Large intestine (tissue), 3 donors: ENCODE measurements around the gene COL4A3. TPM values are rescaled to one million over a fixed set of nuclear protein-coding genes. Genes with fewer than 3 reads are reported as not detected.

Source experiments
- DNase-seq, 2 donors: peaks; one replicate each; pipeline versions ENCODE4 v3.0.0 to v3.0.0-alpha.2; 2013
- H3K27ac ChIP-seq: one replicate; pipeline ENCODE4 v1.5.1; 2013; ENCODE audit warnings: low read length
- H3K27me3 ChIP-seq: 2 replicates; pipeline ENCODE4 v1.6.1; 2013; ENCODE audit warnings: low read length; ENCODE audit not compliant: control insufficient read depth, insufficient read depth
- H3K36me3 ChIP-seq: 2 replicates; pipeline ENCODE4 v1.6.1; 2013; ENCODE audit warnings: low read length; ENCODE audit not compliant: control insufficient read depth, insufficient read depth
- H3K4me1 ChIP-seq: one replicate; pipeline ENCODE4 v1.6.1; 2013; ENCODE audit warnings: low read length; ENCODE audit not compliant: control insufficient read depth, insufficient read depth
- H3K4me3 ChIP-seq: one replicate; pipeline ENCODE4 v1.5.1; 2013; ENCODE audit warnings: low read length
- H3K9me3 ChIP-seq: one replicate; pipeline ENCODE4 v1.6.1; 2013; ENCODE audit warnings: mild to moderate bottlenecking, low read depth, low read length, moderate library complexity; ENCODE audit not compliant: control insufficient read depth
- WGBS: methylation state at CpG from one replicate; pipeline ENCODE4 v1.1.5; 2013; ENCODE audit warnings: low lambda C conversion rate; ENCODE audit not compliant: insufficient coverage; 5-methylcytosine and 5-hydroxymethylcytosine counted together
- polyA plus RNA-seq: library from polyadenylated mRNA; unstranded; fragments of 120-200 nt; gene quantifications from one replicate; pipeline ENCODE4 v1.2.1, GENCODE V29; 2013

COL4A3 gene
- polyA plus RNA-seq, 1 donor, result 0.19 TPM

DNA sequence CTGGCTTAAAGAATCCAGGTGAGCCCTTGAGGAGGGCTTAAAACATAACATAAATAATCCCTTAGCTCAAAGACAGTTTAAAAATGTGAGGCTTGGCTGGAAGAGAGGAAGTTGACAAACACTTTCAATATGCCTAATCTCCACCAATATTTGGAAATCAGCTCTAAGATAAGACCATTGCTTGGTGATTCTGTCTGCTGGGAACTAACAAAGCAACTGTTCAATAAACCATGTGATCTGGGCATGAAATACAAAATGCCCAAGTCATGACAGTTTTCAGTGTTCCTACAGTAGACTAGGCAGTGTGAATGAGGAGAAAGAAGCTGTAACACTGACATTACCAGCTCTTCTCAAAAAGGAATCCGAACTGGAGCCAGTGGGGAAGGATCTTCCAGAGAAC, 171.3 kb downstream of the COL4A3 start:
- H3K9me3 ChIP-seq, result no peaks in the 10 kb centered on the region
- H3K27ac ChIP-seq, result no peak overlapping the region
- DNase-seq, result no peak
- H3K27me3 ChIP-seq, result no peaks in the 10 kb centered on the region
- peaks cover 35% of the 10 kb centered on the region for H3K36me3 ChIP-seq
- H3K4me1 ChIP-seq, result no peaks in the 10 kb centered on the region
- H3K4me3 ChIP-seq, result no peak overlapping the region
- WGBS, result 88% methylated on average over 1 of the region's 1 CpG

DNA sequence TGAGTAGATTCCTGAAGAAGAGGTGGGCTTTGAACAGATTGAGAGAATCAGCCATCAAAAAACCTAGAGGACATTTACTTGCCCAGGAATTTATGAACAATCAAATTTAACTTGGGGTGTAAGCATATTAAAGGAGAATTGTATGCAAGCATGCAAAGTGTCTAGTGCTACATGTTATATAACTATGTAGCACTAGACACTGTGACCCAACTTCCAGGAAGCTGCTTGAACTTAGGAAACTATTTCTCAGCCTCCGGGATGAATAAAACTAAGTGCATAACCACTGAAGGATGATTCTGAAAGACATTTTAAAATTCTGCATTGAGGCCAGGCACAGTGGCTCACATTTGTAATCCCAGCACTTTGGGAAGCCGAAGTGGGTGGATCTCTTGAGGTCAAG, 173.0 kb downstream of the COL4A3 start:
- no peaks in the 10 kb centered on the region for H3K4me1 ChIP-seq
- DNase-seq, result no peak
- no peaks in the 10 kb centered on the region for H3K27me3 ChIP-seq
- no CpG with 5 or more reads among the region's 2 CpGs for WGBS
- peaks cover 37% of the 10 kb centered on the region for H3K36me3 ChIP-seq
- H3K9me3 ChIP-seq, result no peaks in the 10 kb centered on the region
- no peak overlapping the region for H3K4me3 ChIP-seq
- no peak overlapping the region for H3K27ac ChIP-seq

DNA sequence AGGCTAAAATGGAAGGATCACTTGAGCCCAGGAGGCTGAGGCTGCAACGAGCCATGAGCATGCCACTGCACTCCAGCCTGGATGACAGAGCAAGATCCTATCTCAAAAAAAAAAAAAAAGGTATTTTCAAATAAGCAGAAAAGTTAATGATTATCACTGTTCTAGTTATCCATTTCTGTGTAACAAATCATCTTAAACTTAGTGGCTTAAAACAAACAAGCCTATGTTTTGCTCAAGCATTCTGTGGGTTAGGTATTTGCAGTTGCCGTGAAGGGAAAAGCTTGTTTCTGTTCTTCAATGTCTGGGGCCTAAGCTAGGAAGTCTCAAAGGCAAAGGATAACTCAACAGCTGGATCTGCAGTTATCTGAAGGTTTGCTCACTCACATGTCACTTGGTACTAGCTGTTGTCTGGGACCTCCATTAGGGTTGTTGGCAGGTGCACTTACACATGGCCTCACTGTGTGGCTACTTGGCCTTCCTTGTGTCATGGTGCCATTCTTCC, 174.7 kb downstream of the COL4A3 start:
- peak in 1 of 2 donors; percentile 46 for DNase-seq
- Histone ChIP-seq H3K9me3 (no peaks in the 10 kb centered on the region), H3K4me1 (no peaks in the 10 kb centered on the region), H3K4me3 (no peak overlapping the region), H3K27ac (no peak overlapping the region), H3K27me3 (no peaks in the 10 kb centered on the region), H3K36me3 (peaks cover 33% of the 10 kb centered on the region)
- 33% methylated on average over 1 of the region's 2 CpGs for WGBS

DNA sequence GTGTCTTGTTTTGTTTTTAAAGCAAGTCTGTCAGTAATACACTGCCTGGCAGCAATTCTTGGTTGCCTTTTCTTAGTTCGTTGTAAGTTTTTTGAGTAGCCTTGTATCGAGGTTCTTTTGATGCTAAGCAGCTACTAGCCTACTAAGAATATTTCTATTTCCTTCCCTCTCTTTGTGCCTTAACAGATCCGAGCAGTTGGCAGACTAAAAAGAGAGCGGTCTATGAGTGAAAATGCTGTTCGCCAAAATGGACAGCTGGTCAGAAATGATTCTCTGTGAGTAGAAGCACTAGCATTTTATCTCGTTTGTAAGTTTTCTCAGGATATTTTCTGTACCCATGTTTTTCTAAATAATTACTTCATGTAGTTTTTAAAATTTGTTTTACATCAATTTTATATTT, 175.7 kb downstream of the COL4A3 start:
- Histone ChIP-seq H3K4me3 (no peak overlapping the region), H3K9me3 (no peaks in the 10 kb centered on the region), H3K4me1 (no peaks in the 10 kb centered on the region), H3K27me3 (no peaks in the 10 kb centered on the region), H3K36me3 (peaks cover 27% of the 10 kb centered on the region), H3K27ac (no peak overlapping the region)
- 72% methylated on average over 4 of the region's 6 CpGs for WGBS
- DNase-seq, result no peak

DNA sequence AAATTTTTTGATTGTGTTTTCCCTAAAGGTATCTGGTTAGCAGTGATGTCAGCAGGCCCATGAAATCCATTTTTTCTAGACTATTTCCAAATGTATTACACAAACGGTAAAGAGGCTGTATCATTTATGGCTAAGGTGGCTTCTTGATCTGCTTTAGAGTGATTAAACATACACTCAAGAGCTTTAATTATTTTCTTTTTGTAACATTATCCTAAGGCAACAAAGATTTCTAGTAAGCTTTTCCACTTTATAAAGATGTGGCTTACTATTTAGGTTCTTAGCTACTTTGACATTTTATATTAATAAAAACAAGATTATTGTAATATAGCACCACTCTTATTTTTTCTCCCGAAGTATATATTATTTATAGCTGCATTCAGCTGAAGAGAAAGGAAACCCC, 177.1 kb downstream of the COL4A3 start:
- no peak overlapping the region for H3K4me3 ChIP-seq
- H3K9me3 ChIP-seq, result no peaks in the 10 kb centered on the region
- H3K27me3 ChIP-seq, result no peaks in the 10 kb centered on the region
- peaks cover 22% of the 10 kb centered on the region for H3K36me3 ChIP-seq
- 100% methylated on average over 1 of the region's 2 CpGs for WGBS
- no peak overlapping the region for H3K27ac ChIP-seq
- no peaks in the 10 kb centered on the region for H3K4me1 ChIP-seq
- DNase-seq, result no peak

DNA sequence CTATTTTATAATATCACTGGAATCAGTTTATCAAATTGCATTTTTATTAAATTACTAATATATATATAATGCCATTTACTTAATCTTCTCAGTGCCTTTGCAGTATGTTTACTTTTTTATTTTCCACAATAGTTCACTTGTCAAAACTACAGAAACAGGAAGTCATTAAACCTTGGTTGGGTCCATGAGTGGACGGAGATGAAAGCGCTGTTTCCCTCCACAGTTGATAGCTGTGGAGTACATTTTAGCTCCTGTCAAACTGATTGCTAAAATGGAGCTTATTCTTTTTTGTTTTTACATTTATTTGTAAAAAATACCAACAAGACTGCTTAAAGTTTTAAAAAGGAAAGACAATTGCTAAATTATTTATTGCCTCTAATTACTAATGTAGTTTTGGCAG, 179.8 kb downstream of the COL4A3 start:
- H3K4me1 ChIP-seq, result no peaks in the 10 kb centered on the region
- no peaks in the 10 kb centered on the region for H3K27me3 ChIP-seq
- no peaks in the 10 kb centered on the region for H3K9me3 ChIP-seq
- WGBS, result no CpG with 5 or more reads among the region's 2 CpGs
- H3K4me3 ChIP-seq, result no peak overlapping the region
- DNase-seq, result no peak
- H3K36me3 ChIP-seq, result peaks cover 23% of the 10 kb centered on the region
- no peak overlapping the region for H3K27ac ChIP-seq

GRCh38 chr2:227347117-227347516, 182.7 kb downstream of the COL4A3 start:
- 70% methylated on average over 2 of the region's 7 CpGs for WGBS
- DNase-seq, result no peak
- Histone ChIP-seq H3K36me3 (peaks cover 26% of the 10 kb centered on the region), H3K9me3 (no peaks in the 10 kb centered on the region), H3K4me1 (no peaks in the 10 kb centered on the region), H3K27me3 (no peaks in the 10 kb centered on the region), H3K27ac (no peak overlapping the region), H3K4me3 (no peak overlapping the region)

- Histone ChIP-seq H3K4me1 (no peaks in the 10 kb centered on the region), H3K4me3 (no peak overlapping the region), H3K9me3 (no peaks in the 10 kb centered on the region), H3K27me3 (no peaks in the 10 kb centered on the region), H3K36me3 (peaks cover 23% of the 10 kb centered on the region), H3K27ac (no peak overlapping the region)
- no CpG with 5 or more reads among the region's 2 CpGs for WGBS
- DNase-seq, result no peak
Measured at GRCh38 chr2:227348324-227348723, 183.9 kb downstream of the COL4A3 start.

GRCh38 chr2:227349989-227350612, 185.7 kb downstream of the COL4A3 start:
- Histone ChIP-seq H3K27ac (no peak overlapping the region), H3K36me3 (peaks cover 23% of the 10 kb centered on the region), H3K4me1 (no peaks in the 10 kb centered on the region), H3K4me3 (no peak overlapping the region), H3K9me3 (no peaks in the 10 kb centered on the region), H3K27me3 (no peaks in the 10 kb centered on the region)
- no peak for DNase-seq
- 88% methylated on average over 4 of the region's 7 CpGs for WGBS

DNA sequence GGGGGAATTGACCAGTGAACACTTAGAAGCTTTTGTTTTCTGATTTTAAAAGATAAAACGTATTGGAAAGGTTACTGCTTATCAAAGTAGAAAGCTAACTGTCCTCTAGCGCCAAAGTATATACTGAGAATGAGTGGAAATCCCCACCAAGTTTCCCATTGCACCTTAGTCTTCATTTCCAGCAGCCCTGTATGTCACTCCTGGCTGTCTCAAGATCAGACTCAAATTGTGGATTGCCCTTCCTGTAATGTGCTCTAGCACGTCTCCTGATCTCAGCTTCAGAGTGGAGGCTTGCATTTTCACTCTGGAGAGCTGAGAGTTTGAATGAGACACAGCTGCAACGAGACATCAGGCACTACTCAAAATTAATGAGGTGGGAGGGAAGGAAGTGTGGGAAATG, 187.2 kb downstream of the COL4A3 start:
- DNase-seq, result no peak
- no peaks in the 10 kb centered on the region for H3K27me3 ChIP-seq
- 80% methylated on average over 1 of the region's 4 CpGs for WGBS
- no peak overlapping the region for H3K27ac ChIP-seq
- H3K9me3 ChIP-seq, result no peaks in the 10 kb centered on the region
- no peak overlapping the region for H3K4me3 ChIP-seq
- H3K36me3 ChIP-seq, result peaks cover 22% of the 10 kb centered on the region
- H3K4me1 ChIP-seq, result no peaks in the 10 kb centered on the region

GRCh38 chr2:227360351-227360750, 195.9 kb downstream of the COL4A3 start:
- 93% methylated on average over 2 of the region's 5 CpGs for WGBS
- no peaks in the 10 kb centered on the region for H3K4me1 ChIP-seq
- H3K36me3 ChIP-seq, result peaks cover 41% of the 10 kb centered on the region
- DNase-seq, result no peak
- no peaks in the 10 kb centered on the region for H3K27me3 ChIP-seq
- H3K4me3 ChIP-seq, result no peak overlapping the region
- H3K27ac ChIP-seq, result no peak overlapping the region
- H3K9me3 ChIP-seq, result no peaks in the 10 kb centered on the region
